OCI-LY7 (cell line): ENCODE results near the gene SMAGP. TPM values are rescaled to one million over a fixed set of nuclear protein-coding genes. Genes with fewer than 3 reads are reported as not detected.

Experiments used
- BruUV-seq: library from RNA; stranded (reverse); fragments of 400-500 nt; replicated peaks from 2 replicates; lab custom pipeline; 2021; lab: Mats Ljungman, UMichigan
- CTCF ChIA-PET: fragments of 300-600 bp; sonication (Branson Sonifier 250); formaldehyde crosslinking; loops from one replicate; lab custom pipeline; 2022; ENCODE audit warnings: antibody characterized with exemption; ENCODE audit not compliant: unreplicated experiment; lab: Charles Lee
- POLR2A ChIA-PET: fragments of 300-600 bp; sonication (Branson Sonifier 250); formaldehyde crosslinking; loops from one replicate; lab custom pipeline; 2022; ENCODE audit warnings: antibody characterized with exemption; lab: Charles Lee
- DNase-seq: peaks from one replicate; pipeline ENCODE4 v3.0.0-alpha.2; 2015; ENCODE audit warnings: low spot score
- H2AFZ ChIP-seq: fragments of 200-600 bp; sonication (generic), shearing (Covaris generic); 2 replicates; pipeline ENCODE4 v1.6.1; 2014; ENCODE audit warnings: mild to moderate bottlenecking, antibody characterized with exemption, low read length, moderate library complexity
- H3K27ac ChIP-seq: fragments of 200-600 bp; sonication (generic); 2 replicates; pipeline ENCODE4 v1.5.1; 2014; ENCODE audit warnings: mixed run types, low read depth, mild to moderate bottlenecking, moderate library complexity, low read length, inconsistent platforms; ENCODE audit not compliant: poor library complexity, severe bottlenecking
- H3K36me3 ChIP-seq: fragments of 200-600 bp; sonication (generic); 2 replicates; pipeline ENCODE4 v1.6.1; 2014; ENCODE audit warnings: mild to moderate bottlenecking, antibody characterized with exemption, low read length, moderate library complexity, mixed read lengths; ENCODE audit not compliant: insufficient read depth
- H3K4me1 ChIP-seq: fragments of 200-600 bp; sonication (generic); 2 replicates; pipeline ENCODE4 v1.5.1; 2014; ENCODE audit warnings: mild to moderate bottlenecking, low read length; ENCODE audit not compliant: insufficient read depth, poor library complexity, severe bottlenecking
- H3K4me2 ChIP-seq: fragments of 200-600 bp; sonication (generic); 2 replicates; pipeline ENCODE4 v1.6.1; 2014; ENCODE audit warnings: mild to moderate bottlenecking, low read length
- H3K4me3 ChIP-seq: fragments of 200-600 bp; sonication (generic); 2 replicates; pipeline ENCODE4 v1.5.1; 2014; ENCODE audit warnings: mild to moderate bottlenecking, low read depth, low read length; ENCODE audit not compliant: poor library complexity, severe bottlenecking
- H3K79me2 ChIP-seq: fragments of 200-600 bp; sonication (generic); 2 replicates; pipeline ENCODE4 v1.6.1; 2016; ENCODE audit warnings: low read depth, mild to moderate bottlenecking, low read length, moderate library complexity, mixed read lengths; ENCODE audit not compliant: insufficient read depth
- H3K9me2 ChIP-seq: fragments of 200-600 bp; sonication (generic); 2 replicates; pipeline ENCODE4 v1.6.1; 2016; ENCODE audit warnings: mild to moderate bottlenecking, low read length, mixed read lengths; ENCODE audit not compliant: insufficient read depth
- H3K9me3 ChIP-seq: fragments of 200-600 bp; sonication (generic); 2 replicates; pipeline ENCODE4 v1.6.1; 2014; ENCODE audit warnings: mild to moderate bottlenecking, mixed run types, low read length, mixed read lengths
- H4K20me1 ChIP-seq: fragments of 200-600 bp; sonication (generic); 2 replicates; pipeline ENCODE4 v1.6.1; 2014; ENCODE audit warnings: mild to moderate bottlenecking, antibody characterized with exemption, low read length, moderate library complexity, mixed read lengths; ENCODE audit not compliant: insufficient read depth
- EZH2phosphoT487 ChIP-seq: fragments of 200-600 bp; sonication (generic); IDR thresholded peaks from 2 replicates; pipeline ENCODE4 v1.6.1; 2018; ENCODE audit warnings: low read depth, borderline replicate concordance, mild to moderate bottlenecking, mixed run types, antibody characterized with exemption, low read length, moderate library complexity, mixed read lengths
- intact Hi-C: fragments of 100-400 bp; cut with micrococcal nuclease; formaldehyde crosslinking; loops from one replicate; pipeline ENCODE4 v1.10.0; 2022; ENCODE audit not compliant: unreplicated experiment
- total RNA-seq, 2 experiments: library from RNA; depleted of rRNA in 1 of 2; stranded (reverse); fragments of >200 nt in 1 of 2; shearing (Covaris generic) in 1 of 2; gene quantifications; 2 replicates each; pipeline ENCODE4 v1.2.3, GENCODE V29; 2014 to 2022
- TF ChIP-seq, protein P1 (sequence below): fragments of 200-600 bp; sonication (generic); conservative IDR thresholded peaks from 2 replicates; pipeline ENCODE4 v1.5.1; 2014; ENCODE audit warnings: mild to moderate bottlenecking, antibody characterized with exemption, low read length, moderate library complexity, mixed read lengths

Gene SMAGP
- total RNA-seq, 2 experiments from 2014 or later = 2.6 TPM; not detected in 1

DNA sequence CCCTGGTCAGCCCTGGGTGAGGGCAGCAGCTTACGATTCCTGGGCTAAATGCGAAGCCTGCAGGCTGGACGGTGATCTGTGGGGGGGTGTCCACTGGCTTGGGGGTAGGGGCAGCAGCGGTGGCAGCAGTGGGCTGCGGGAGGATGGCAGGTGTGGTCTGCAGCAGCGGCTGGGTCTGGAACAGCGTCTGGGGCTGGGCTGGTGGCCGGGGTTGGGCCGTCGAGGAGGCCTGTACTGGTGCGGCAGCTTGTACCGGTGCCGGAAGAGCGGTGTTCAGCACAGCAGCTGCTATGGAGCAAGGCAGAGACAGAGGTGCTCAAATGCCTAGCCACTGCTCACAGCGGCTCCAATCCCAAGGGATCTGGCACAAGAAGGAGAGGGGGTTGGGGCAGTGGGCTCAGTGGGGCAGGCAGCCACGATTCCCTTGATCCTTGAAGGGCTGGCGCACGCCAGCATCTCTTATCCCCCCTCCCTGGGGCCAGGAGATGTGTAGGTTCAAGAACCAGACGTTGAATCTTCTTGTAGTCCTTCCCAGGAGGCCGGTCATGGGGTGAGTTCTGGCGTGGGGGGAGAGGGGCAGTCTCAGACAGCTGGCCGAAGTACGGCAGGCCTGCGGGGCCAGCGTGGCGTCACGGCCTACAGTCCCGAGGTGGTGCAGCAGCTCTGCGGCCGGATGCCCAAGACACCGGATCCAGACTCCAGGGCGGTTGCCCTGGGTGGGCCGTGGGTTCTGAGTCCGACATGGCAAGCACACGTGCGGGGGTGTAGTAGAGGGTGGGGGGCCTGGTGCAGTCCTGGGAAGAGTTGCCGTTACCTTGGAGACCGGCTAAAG is 72.3 kb downstream of the SMAGP start:
- CTCF ChIA-PET = no interaction called here
- no peaks in the 10 kb centered on the region for H3K79me2 ChIP-seq
- POLR2A ChIA-PET = no interaction called here
- H3K36me3 ChIP-seq = no peaks in the 10 kb centered on the region
- H3K9me2 ChIP-seq = no peaks in the 10 kb centered on the region
- H3K4me3 ChIP-seq = no peak overlapping the region
- no peak overlapping the region for H3K4me2 ChIP-seq
- BruUV-seq = no TSS peak
- TF ChIP-seq, protein P1, sequence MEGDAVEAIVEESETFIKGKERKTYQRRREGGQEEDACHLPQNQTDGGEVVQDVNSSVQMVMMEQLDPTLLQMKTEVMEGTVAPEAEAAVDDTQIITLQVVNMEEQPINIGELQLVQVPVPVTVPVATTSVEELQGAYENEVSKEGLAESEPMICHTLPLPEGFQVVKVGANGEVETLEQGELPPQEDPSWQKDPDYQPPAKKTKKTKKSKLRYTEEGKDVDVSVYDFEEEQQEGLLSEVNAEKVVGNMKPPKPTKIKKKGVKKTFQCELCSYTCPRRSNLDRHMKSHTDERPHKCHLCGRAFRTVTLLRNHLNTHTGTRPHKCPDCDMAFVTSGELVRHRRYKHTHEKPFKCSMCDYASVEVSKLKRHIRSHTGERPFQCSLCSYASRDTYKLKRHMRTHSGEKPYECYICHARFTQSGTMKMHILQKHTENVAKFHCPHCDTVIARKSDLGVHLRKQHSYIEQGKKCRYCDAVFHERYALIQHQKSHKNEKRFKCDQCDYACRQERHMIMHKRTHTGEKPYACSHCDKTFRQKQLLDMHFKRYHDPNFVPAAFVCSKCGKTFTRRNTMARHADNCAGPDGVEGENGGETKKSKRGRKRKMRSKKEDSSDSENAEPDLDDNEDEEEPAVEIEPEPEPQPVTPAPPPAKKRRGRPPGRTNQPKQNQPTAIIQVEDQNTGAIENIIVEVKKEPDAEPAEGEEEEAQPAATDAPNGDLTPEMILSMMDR = no peak
- no peak for TF ChIP-seq EZH2phosphoT487
- no peaks in the 10 kb centered on the region for H3K4me1 ChIP-seq
- H4K20me1 ChIP-seq = no peaks in the 10 kb centered on the region
- no peak overlapping the region for H3K27ac ChIP-seq
- H3K9me3 ChIP-seq = no peaks in the 10 kb centered on the region
- no peak for DNase-seq
- intact Hi-C loops = no loop called here
- H2AFZ ChIP-seq = no peak overlapping the region

DNA sequence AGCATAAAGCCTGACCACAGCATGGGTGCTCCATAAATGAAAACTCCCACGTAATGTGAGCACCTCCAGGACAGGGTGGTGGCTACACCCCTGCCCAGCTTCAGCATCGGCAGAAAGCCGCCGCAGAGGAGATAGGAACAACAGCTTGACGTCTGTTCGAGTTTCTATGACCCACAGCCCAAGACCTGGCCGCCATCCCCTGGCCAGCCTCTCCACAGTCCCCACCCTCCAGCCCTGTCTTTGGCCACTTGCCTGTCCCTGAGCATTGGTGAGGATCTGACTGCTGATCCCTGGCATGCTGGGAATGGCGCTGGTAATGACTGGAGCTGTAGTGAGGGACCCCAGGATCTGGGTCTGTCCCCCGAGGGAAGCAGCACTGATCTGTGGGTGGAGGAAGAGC is 73.7 kb downstream of the SMAGP start:
- Histone ChIP-seq H3K4me2 (no peak overlapping the region), H3K27ac (no peak overlapping the region), H3K4me1 (no peaks in the 10 kb centered on the region), H3K36me3 (no peaks in the 10 kb centered on the region), H3K4me3 (no peak overlapping the region), H3K9me2 (no peaks in the 10 kb centered on the region), H4K20me1 (no peaks in the 10 kb centered on the region), H3K79me2 (no peaks in the 10 kb centered on the region), H3K9me3 (no peaks in the 10 kb centered on the region), H2AFZ (no peak overlapping the region)
- POLR2A ChIA-PET = no interaction called here
- TF ChIP-seq, protein P1 = no peak
- no peak for TF ChIP-seq EZH2phosphoT487
- intact Hi-C loops = no loop called here
- BruUV-seq = no TSS peak
- no peak for DNase-seq
- CTCF ChIA-PET = no interaction called here

DNA sequence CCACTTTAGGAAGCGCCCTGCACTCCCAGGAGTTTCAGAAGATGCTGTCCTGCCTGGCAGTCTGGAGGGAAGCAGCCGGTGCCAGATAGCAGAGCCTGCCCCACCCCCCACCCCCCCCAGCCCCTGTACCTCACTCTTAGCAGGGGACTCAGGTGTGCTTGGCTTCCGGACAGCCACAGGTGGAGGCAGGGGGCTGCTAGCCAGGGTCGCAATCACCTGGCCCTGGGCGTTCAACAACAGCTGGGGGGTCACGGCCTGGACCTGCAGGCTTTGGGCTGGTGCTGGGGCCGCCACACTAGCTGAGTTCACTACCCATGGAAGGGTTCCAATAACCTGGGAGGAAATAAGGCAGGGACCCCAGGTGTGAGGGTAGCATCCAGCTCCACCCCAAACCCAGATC is 74.4 kb downstream of the SMAGP start:
- no peak for DNase-seq
- no TSS peak for BruUV-seq
- Histone ChIP-seq H2AFZ (no peak overlapping the region), H3K27ac (no peak overlapping the region), H3K9me3 (no peaks in the 10 kb centered on the region), H3K4me3 (no peak overlapping the region), H3K9me2 (no peaks in the 10 kb centered on the region), H4K20me1 (no peaks in the 10 kb centered on the region), H3K79me2 (no peaks in the 10 kb centered on the region), H3K4me2 (no peak overlapping the region), H3K4me1 (no peaks in the 10 kb centered on the region), H3K36me3 (no peaks in the 10 kb centered on the region)
- intact Hi-C loops = no loop called here
- ChIA-PET POLR2A (interaction anchor here (0.6 kb wide), 1 partner anchor 70 kb away, joined by 4 read pairs; no protein-coding TSS in a partner anchor), CTCF (no interaction called here)
- no peak for TF ChIP-seq EZH2phosphoT487
- TF ChIP-seq, protein P1 = no peak
